GM21619 (cell line): ENCODE data around the gene YTHDF1.

Experiments used
- ATAC-seq: cut with Tn5 transposase; IDR thresholded peaks from one replicate; pipeline ENCODE4 v1.9.1; 2021; ENCODE audit not compliant: unreplicated experiment

YTHDF1 gene

DNA sequence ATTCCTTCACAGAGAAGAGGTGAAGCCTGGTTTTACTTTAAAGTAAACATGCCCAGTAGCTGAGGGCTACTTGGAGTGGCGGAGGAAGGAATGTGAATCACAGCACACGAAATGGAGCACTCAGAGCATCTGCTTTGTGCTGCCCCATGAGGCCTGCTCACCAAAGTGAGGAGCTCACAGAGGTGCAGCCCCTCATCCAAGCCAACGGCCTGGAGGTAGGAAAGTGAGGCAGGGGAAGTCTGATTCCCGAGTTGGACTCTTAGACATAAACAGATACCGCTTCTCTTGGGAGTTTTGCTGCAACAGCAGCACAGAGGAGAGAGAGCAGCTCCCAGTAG lies 3.6 kb downstream of the YTHDF1 start:
- no peak for ATAC-seq

DNA sequence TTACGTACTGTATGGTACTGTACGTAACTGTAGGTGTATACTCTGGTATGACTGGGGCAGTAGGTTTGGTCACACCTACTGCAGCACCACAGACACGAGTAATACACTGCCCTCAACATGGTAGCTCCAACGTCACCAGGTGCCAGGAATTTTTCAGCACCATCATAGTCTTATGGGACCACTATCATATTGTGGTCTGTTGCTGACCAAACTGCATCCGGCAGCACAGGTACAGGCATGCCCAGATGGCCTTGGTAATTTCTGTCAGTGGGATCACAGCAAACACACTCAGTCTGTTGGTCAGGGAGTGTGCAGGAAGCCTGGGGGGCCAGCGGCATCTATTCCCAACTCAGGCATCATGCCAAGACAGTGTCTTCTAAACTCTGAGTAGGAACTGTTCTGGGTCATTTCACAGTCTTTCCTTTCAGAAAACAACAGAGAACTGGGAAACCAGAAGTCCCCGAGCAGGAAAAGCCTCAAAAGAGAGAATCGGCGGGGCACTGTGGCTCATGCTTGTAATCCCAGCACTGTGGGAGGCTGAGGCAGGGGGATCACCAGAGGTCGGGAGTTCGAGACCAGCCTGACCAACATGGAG lies 5.8 kb downstream of the YTHDF1 start:
- ATAC-seq: no peak

DNA sequence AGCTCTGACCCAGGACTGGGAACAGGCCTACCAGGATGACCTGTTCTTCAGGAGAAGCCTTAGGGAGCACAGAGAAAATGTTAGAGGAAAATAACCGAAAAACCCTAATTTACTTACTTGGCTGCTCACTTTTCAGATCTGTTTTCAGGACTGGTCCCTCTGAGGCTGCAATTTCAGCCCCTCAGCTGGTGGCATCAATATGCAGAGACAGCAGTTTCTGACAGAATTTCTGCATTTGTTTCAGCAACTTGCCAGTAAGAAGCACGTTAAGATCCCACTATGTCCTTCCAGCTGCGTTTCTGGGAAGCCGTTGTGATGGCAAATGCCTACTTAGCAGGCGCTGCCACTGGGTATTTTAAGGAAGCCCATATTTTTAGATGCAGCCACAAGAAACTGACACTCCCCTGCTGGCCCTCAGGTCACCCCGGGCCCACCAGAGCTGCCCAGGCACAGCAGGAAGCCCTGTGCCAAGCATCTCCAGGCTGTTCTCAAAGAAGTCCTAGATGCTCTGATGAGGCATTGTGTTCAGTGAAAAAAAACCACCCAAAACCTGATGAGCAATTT lies 7.5 kb downstream of the YTHDF1 start:
- no peak for ATAC-seq

DNA sequence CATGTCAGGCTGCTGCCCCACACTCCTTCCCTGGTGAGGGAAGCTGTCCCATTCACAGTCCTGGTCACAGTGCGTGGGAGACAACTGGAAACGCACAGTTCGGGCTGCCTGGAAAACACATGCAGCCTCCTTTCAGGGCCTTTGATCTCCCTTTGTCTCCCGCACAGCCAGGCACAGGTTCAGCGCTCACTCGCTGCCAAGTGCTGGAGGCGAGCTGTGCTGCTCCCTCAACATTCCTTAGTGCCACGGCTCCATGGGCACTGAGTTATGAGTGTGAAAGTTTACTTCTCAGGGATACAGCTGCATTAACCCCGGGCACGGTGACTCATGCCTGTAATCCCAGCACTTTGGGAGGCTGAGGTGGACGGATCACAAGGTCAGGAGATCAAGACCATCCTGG lies 9.1 kb downstream of the YTHDF1 start:
- ATAC-seq: no peak

DNA sequence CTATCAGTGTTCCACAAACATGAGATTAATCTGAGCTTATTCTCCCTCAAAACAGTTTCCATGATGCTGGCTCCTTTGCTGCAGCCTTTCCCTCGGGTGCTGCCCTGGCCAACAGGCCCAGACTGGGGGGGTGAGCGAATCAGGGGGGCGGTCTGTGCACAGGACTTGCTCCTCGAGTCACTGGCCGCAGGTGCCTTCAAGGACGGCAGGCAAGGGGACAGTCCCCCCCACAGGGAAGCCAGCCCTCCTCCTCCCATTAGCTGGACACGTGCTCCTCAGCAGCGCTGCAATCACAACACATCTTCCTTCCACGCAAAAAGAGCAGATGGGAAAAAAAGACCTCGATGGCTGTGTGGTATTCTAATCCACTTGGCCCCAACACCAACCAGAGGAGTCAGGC lies 10.0 kb downstream of the YTHDF1 start:
- no peak for ATAC-seq

DNA sequence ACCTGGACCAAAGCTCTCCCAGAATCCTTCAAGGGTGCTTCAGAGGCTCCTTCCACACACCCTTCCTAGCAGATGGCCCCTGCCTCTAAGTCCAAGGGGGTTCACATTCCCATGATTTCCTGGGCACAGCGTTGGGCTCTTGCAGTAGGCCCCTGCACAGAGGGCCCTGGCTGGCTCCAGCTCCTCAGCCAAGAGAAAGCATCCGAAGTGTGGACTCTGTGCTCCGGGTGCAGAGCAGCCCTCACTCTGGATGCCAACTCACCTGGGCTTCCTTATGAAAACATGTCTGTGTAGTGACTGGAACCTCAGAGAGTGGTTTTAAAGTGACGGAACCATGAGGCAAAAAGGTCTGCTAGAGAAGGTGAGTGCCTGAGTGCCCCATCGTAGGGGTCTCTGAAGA lies 11.6 kb downstream of the YTHDF1 start:
- ATAC-seq: no peak

DNA sequence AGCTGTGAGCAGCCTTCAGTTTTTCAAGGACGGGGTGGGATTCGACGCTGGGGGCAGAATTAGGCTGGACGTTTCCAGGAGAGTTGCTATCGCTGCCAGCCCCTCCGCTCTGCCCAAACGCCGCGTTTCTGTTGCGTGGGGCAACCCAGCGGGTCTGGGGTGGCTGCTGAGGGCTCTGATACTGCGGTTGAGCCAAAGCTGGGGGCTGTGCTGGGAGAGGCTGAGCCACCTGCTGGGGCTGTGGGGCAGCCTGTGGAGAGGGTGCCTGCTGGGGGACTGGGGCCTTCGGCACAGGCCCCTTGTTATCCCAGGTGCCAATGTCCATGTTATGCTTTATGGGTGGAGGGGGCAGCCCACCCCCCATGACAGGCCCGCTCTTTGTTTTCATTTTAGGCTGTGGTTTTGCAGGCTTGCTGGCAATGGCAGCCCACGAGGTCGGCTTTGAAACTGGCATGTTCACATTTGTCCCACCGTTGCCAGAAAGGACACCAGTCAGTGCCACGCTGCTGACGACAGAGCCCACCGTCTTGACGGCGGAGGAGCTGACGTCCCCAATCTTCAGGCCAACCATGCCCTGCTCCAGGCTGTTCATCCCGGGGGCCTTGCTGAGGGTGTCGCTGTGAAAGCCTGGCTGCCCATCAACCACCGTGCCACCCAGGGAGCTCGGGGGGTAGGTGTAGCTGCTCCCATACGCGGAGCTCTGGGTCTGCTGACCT lies 13.0 kb downstream of the YTHDF1 start:
- no peak for ATAC-seq

DNA sequence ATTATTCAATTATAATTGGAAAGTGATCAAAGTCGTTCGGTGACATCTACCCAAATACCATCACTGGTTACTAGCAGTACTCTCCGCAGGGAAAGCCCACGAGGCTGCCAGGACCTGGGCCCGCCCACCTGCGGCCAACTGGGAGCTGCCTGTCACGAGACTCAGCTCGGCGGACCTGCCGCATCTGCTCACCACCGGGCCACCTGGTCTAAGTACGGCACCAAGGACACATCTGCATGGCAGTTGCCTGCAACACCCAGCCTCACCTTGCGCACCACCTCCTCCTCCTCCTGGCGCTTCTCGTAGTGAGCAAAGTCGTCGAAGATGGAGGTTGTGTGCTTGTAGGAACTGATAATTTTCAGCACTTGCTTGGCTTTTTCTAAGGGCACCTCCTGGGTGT lies 13.9 kb downstream of the YTHDF1 start:
- ATAC-seq: no peak

DNA sequence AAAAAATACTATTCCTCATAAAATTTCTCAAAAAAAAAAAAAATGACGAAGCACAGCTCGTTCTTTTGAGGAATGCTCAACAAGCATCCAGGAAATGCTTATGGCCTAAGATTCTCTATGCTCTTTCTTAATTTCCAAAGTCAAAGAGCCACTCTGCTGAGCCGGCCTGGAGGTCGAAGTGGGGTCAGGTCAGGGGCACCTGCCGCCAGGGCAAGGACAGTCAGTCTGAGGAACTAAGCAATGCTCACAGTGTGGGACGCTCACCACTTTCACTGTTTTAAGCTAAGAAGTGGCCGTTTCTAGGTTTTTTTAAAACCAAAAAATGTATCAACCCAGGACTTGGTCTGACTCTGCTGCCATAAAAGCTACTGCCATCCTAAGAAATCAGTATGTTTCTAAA lies 17.3 kb downstream of the YTHDF1 start:
- ATAC-seq: no peak

DNA sequence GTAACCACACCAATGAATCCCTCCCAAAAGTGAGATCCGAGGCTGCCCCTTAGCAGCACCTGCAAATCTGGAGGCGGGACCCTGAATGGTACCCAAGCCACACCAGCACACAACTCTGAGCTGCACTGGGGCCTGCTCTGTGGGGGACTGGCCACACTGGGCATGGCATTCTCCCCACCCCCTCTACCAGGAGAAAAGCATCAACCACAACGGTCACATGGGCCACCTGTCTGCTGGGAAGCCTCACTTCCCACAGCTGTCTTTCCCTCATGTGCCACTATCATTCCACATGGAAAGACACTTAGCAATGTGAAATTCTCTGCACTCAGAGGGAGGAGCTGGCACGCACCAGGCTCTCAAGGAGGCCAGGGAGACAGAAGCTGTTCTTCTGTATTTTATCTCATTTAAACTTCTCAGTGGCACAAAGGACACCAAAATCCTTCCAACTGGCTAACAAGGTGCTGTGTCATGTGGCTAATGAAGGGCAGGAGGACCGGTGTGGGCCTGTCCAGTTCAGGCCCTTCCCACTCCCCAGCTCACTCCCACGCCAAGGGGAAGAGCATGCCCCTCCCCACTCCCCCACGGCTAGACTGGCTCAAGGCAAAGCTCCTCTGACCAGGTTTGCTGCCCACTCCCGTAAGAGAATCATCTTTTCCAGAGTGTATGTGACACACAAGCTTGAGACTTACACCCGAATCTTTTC lies 19.0 kb downstream of the YTHDF1 start:
- no peak for ATAC-seq

DNA sequence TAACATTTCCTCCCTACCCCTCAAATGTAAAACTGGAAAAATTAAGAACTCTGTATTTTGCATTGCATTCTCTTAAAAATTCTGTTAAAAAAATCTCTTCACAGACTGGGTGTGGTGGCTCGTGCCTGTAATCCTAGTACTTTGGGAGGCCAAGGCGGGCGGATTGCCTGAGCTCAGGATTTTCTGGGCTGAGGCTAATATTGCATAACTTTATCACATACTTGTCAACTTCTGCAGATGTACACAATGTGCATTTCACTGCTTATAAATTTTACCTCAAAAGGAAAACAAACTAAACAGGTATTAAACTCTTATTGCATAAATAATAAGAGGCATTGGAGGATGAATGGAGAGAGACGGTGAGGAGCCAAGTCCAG lies 21.1 kb downstream of the YTHDF1 start:
- ATAC-seq: no peak

DNA sequence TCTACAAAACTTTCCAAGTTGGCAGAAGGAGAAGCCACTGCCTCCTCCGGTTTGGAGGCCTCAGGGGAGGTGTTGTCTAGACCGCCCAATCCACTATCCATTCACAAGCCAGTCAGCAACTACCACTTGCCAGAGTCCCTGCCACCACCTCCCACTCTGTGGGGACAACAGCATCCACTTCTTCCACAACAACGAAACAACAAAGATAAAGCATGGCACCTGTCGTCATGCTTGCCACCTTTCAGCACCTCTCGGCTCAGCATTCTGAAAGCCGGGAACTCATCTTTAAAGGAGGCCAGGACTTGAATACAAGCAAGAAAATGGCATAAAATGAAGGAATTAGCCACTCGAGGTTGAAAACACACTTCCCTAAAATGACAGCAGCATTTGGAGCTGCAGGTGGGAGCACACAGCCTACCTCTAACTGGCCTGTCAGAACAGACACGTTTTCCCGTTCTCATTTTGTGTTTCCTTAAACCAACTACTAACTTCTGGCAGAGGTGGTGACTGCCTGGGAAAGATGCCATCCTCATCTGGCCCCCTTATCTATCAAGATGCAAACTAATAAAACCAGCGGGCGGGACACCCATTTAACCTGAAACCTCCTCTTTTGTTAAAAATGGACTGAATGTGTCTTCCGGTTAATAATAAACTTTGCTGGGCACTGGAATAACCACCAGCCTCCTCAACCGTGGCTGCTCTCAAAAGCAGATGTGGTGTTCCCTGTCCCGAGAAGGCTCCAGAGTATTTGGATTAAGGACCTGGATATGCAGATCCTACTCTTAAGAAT lies 21.7 kb downstream of the YTHDF1 start:
- no peak for ATAC-seq

DNA sequence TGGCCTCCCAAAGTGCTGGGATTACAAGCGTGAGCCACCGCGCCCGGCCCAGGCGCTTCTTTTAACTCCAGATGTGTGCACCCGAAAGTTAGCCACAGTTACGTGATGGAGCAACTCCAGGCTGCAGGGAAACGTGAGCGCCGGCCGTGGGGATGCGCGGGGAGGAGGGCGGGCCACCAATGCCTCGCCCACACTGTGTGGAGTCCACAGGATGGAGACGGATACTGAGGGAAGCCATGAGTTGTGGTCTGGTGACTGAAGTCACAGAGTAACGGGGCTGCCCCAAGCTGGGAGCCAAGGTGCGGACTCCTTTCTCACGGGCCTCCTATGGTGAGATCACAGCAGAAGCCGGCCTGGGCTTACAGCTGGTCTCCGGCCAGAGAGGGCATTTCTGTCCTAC lies 23.2 kb downstream of the YTHDF1 start:
- ATAC-seq: no peak

DNA sequence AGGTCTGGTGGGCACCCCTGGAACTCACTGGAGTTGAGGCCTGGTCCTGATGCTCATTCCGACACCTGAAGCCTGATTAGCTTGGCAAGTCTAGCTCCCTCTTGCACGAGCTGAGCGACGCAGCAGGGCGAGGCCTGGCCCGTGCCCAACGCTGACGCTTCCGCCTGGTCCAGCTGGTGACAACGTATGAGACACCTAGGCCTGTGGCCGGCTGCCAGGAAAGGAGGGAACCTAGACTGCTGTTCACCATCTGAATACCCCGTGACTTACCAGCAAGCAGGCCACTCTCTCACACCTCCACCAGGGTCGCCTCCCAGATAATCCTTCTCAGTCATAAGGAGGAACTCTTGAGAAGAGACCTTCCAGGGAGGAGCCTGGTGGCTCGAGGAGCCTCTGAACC lies 24.5 kb downstream of the YTHDF1 start:
- ATAC-seq: no peak

DNA sequence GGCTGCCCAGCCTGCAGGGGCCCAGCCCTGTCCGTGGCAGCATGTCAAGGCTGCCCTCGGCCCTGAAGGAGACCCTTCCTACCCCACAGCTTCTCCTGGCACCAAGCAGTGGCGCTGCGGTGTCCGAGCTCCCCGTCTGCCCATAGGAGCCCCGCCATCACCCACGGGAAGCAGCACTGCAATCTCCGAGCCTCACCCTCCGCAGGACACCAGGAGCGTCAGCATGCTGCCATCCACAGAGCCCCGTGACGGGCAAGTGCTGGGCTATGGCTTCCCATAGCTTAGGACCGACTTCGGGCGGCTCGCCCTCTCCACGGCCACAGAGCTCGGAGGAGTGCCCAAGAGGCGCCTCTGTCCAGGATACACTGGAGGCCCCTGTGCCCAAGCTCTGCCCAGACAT lies 25.1 kb downstream of the YTHDF1 start:
- ATAC-seq: no peak

DNA sequence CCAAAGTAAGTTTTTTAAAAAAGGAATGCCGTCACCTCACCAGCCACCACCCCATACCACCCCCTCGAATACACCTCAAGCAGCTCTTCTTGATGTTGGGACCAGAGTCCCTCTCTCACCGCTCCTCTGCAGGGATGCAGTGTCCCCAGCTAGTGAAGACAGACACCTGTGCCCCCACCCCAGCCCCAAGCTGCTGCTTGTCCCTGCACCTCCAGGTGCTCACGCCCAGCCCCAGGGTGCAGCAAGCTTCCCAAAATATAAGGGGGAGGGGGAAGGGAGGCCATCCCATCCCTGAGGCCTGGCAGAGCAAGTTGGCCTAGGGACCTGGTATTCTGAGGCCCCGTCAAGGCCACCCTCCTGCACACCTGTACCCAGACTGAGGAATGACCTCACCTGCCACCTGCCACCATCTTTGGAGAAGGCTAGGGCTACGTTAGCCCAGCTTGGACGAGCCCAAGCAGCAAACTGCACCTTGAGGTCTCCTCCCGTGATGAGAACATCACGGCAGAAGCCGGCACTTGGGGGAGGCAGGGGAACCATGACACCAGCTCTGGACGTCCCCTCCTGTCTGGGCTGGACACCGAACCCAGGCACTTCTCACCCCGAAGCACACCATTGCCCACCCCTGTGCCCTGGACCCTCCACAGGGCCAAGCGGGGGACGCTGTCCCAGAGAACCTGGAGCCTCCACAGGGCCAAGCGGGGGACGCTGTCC lies 25.9 kb downstream of the YTHDF1 start:
- no peak for ATAC-seq

DNA sequence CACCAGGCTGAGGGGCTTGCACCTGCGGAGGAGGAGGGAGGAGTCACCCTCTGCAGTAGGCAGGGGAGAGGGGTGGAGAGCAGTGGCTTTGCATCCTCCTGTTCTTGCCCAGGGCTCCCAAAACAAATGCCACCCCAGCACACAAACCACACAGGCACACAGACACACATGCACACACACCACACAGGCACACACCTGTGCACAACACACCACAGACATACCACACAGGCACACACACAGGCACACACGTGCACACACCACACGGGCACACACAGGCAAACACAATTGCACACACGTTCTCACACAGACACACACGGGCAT lies 26.6 kb downstream of the YTHDF1 start:
- ATAC-seq: no peak

DNA sequence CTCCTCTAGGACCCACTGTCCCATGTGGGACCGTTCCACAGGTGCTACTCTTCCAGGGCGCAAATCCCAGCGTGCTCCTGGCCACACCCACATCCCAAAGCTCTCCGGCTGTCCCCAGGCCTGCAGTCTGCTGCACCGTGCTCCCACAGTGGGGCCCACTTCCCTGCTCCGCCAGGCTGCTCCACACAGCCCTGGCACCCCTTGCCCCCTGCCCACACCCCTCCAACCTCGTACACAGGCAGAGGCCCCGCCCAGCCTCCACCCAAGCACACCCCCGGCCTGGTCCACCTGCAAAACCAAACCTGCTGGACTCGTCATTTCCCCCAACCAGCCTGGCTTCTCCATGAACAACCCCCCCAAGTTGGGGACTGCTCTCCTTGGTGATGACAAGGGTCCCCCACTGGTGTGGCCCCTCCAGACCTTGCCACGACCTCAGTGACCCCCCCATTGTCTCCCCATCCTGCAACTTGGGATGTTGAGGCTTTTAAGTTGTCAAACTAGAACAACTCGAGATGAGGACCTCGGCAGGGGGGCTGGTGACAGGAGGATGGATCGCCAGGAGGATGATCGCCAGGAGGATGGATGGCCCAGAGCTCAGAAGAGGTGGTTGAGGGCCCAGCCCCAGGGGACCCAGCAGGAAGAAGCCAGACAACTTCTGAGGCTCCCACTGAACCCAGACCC lies 27.1 kb downstream of the YTHDF1 start:
- ATAC-seq: no peak

DNA sequence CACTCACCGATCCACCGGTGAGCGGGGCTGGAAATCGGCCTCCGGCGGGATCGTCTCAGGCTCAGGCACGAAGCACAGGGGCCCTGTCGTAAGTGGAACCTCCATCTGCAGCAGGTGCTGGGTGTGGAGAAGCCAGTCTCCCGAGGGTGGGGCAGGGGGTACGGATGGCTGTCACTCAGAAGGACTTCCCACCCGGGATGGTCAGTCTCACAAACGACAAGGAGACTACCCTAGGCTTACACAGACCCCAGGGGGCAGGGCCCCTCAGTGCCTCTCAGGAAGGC lies 27.8 kb downstream of the YTHDF1 start:
- no peak for ATAC-seq

DNA sequence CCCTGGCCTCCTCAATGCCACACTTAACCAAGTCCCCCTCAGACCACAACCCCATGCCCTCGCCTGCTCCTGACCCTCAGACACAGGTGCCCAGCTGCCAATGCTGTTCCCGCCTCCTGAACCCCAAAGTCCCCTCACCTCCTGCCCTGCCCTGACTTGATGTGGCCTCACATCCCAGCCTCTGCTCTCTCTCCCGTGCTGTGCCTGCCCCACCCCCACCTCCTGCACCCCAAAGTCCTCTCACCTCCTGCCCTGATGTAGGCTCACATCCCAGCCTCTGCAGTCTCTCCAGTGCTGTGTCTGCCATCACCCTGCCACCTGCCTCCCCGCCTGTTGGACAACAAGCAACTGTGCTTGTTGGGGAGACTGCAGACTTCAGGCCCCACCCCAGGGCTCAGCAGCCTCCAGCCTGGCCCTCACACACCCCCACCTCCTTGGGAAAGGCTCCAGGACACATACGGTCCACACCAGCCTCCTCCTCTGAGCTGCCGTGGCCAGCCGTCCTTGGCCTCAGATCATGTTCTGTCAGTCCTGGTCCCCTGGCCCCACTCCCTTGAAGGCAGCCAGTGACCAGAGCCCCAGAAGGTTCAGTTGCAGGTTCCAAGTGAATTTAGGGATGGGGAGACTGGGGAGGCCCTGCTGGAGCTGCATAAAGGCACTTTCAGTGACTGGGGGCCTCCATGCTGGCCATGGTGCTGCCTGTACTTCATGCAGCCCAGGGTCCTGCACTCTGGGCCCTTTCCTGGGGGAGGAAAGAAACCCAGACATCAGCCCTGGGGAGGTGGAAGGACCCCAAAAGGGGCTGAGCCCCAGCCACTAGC lies 28.4 kb downstream of the YTHDF1 start:
- no peak for ATAC-seq
